Activated naive CD4-positive, alpha-beta T cell treated with Interleukin-2 at 50 U/mL for 16 hours (primary cell): ENCODE data around the gene PMIS2.
A peak's percentile ranks its signal among the peaks of the same experiment; 100 is the strongest.
"Not testable (repeated sequence)": the region's sequence is repeated elsewhere in the genome, so short reads cannot be mapped to it uniquely, and the experiment has no call there.

ENCODE experiments used
- DNase-seq: peaks from one replicate; pipeline ENCODE4 v3.0.0-alpha.2; 2020

Gene PMIS2

DNA sequence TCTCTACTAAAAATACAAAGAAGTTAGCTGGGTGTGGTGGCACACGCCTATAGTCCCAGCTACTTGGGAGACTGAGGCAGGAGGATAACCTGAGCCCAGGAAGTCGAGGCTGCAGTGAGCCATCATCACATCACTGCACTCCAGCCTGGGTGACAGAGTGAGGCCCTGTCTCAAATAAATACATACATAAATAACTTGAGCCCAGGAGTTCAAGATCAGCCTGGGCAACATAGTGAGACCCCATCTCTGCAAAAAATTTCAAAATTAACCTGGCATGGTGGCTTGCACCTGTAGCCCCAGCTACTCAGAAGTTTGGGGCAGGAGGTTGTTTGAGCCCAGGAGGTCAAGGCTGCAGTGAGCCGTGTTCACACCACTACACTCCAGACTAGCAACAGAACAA lies 9.1 kb downstream of the PMIS2 start:
- not testable (repeated sequence) for DNase-seq

DNA sequence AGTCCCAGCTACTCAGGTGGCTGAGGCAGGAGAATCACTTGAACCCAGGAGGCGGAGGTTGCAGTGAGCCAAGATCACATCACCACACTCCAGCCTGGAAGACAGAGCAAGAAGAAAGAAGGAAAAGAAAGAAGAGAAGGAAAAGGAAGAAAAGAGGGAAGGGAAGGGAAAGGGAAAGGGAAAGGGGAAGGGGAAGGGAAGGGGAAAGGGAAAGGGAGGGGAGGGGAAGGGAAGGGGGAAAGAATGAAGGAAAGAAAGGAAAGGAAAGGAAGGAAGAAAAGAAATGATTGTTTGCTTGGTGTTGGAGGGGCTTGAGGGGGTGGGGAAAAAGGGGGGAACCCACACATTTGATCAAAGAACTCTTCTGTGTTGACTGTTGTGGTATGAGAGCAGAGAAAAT lies 10.0 kb downstream of the PMIS2 start:
- no peak for DNase-seq

DNA sequence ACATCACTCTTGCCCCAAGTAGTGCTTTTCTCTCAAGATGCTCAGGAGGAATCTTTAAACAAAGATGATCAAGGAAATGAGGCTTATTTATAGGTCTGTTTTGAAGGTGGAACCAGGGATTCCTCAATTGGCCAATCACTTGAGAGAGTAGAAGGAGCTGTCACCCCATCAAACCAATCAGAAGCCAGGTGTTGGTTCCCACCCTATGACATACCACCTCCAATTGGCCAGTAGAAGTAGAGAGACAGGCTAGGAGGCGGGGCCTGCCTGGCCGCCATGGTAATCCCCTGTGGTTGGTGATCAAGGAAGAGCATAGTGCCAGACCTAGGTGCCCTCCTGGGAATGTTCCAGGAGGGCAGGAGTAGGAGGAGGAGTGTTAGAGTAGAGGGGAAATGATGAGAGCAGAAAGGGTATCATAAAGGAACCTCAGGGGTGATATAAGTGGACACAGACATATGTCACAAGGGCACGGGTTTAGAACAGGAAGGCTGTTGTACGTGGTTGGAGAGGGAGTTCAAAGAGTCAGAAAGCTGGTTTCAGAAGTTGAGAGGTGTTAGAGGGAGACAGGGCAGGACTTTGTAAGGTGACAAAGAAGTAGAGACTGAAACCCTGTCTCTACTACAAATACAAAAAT lies 10.5 kb downstream of the PMIS2 start:
- no peak for DNase-seq

DNA sequence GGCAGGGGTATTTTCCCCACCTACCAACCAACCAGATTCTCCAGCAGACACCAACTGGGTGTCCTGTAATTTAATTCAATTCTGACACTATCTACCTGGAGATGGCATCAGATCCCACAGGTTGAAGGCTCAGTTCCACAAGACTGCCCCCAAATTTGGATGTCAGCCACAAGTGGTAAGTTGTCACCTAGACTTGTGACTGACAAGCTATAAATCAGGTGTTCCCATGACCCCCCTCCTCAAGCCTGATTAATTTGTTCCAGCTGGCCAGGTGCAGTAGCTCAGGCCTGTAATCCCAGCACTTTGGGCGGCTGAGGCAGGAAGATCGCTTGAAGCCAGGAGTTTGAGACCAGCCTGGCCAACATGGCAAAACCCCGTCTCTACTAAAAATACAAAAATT lies 16.0 kb downstream of the PMIS2 start:
- no peak for DNase-seq

DNA sequence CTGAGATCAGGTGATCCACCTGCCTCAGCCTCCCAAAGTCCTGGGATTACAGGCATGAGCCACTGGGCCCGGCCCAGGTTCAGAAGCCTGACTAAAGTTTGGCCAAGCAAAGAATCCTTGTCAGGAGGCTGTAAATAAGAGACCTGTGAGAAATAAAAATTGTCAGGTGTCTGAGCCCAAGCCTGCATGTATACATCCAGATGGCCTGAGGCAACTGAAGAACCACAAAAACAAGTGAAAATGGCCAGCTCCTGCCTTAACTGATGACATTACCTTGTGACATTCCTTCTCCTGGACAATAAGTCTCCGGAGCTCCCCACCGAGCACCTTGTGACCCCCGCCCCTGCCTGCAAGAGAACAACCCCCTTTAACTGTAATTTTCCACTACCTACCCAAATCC lies 18.5 kb downstream of the PMIS2 start:
- not testable (repeated sequence) for DNase-seq

DNA sequence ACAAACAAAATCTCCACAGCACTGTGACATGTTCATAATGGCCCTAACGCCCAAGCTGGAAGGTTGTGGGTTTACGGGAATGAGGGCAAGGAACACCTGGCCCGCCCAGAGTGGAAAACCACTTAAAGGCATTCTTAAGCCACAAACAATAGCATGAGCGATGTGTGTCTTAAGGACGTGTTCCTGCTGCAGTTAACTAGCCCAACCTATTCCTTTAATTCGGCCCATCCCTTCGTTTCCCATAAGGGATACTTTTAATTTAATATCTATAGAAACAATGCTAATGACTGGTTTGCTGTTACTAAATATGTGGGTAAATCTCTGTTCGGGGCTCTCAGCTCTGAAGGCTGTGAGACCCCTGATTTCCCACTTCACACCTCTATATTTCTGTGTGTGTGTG lies 21.2 kb downstream of the PMIS2 start:
- not testable (repeated sequence) for DNase-seq

DNA sequence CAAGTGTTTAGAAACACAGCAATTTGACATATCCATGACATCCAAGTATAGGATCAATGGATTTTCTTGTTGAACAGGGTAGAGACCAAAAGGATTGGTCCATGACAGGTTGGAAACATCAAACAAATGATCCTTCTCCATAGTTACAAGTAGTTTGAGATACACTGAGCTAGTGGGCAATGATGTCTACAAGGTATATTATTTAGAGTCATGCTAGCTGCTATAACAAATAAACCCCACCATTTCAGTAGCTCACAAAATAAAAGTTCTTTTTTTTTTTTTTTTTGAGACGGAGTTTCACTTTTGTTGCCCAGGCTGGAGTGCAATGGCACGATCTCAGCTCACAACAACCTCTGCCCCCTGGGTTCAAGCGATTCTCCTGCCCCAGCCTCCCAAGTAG lies 21.7 kb downstream of the PMIS2 start:
- DNase-seq: no peak

DNA sequence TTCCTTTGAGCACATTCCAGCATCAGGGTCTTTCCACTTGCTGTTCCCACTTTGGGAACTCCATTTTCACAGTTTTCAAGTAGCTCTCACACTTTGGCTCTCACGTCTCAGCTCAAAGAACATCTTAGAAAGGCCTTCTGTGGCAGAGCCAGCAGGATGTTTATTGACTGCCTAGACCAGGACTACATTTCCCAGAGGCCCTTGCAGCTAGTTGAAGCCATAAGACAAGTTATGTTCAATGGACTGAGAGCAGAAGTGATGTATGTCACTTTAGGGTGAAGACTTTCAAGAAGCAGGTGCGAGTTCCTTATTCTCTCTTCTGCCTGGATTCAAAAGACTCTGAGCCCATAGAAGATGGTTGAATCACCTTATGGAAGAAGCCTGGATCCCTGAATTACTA lies 22.3 kb downstream of the PMIS2 start:
- DNase-seq: no peak

DNA sequence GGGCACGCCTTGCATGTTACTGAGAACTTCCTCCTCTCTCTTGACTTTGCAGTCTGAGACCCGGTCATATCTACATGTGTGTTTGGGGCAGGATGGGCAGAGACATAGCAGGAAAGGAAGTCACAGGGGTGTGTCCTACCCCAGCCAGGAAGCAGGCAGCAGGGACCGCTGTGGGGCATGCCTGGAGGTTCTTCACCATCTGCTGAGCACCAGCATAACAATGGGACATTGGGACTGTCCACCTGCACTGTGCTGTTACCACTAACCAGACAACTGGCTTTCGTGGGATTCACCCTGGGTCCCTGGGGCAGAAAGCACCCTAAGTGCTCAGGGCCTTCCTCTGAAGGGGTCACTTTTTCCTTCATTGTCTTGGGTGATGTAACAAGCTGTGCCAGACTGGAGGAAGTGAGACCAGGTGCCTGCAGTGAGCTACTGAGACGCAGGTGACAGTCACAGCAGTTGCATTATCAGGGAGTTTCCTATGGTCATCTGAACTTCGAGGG lies 23.9 kb downstream of the PMIS2 start:
- peak; percentile 11 for DNase-seq

DNA sequence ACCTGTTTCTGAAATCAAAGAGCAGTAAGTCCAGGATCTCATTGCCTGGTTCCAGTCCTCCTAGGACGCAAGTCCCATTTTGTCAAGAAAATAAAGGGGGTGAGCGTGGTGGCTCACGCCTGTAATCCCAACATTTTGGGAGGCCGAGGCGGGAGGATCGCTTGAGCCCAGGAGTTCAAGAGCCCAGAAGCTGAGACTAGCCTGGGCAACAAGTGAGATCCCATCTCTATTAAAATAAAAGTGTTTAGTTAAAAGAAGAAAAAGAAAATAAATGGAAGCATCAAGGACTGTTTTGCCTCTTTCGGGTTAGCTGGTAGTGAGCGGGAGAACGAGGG lies 26.2 kb downstream of the PMIS2 start:
- DNase-seq: no peak

DNA sequence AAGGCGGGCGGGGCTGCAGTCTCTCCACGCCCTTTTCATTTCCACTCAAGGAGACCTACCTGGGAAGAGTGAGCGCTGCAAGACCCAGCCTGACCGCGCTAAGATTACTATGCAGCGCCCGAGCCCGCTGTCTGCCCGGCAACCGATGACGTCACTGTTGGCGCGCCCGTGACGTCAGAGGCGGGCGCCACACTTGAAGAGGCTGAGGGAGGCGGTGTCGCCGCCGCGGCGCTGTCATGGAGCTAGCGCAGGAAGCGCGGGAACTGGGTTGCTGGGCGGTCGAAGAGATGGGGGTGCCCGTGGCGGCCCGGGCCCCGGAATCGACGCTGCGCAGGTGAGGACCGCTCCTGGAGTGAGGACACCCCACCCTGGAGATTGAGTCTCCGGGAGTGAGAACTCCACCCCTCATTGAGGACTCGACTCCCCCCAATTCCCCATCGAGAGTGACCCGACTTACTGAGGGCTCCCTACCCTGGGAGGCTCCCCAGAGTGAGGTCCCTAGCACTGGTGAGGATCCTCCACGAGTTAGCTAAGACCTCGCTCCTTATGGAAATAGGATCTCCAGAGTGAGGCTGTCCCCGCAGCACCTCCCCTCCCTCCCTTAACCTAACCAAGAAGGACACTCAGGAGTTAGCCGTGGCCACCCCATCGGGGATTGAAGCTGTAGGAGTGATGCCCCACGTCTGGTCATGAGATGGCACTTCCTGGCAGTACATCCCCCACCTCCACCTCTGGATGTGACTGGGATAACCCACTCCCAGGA lies 26.8 kb downstream of the PMIS2 start, which contains the start of gene HAUS5:
Gene HAUS5, plus strand, starts transcription at position 177 of the 763 bp plus-strand sequence. Its CDS starts 60 bp downstream, at position 237.
- DNase-seq: peak; percentile 96

DNA sequence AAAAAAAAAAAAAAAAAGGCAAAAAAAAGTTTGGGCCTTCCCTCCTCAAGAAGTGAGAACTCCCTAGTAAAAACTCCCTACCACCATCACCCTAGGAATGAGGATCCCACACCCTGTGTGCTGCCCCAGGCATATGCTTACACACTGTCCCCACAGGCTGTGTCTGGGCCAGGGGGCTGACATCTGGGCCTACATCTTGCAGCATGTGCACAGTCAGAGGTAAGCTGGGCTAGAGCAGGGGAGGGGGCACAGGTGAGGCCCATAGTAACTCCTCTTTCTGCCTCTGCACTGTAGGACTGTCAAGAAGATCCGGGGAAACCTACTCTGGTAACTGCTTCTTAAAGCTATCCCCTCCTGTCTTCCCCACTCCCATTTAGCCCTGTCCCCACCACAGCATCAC lies 27.6 kb downstream of the PMIS2 start:
- DNase-seq: no peak

DNA sequence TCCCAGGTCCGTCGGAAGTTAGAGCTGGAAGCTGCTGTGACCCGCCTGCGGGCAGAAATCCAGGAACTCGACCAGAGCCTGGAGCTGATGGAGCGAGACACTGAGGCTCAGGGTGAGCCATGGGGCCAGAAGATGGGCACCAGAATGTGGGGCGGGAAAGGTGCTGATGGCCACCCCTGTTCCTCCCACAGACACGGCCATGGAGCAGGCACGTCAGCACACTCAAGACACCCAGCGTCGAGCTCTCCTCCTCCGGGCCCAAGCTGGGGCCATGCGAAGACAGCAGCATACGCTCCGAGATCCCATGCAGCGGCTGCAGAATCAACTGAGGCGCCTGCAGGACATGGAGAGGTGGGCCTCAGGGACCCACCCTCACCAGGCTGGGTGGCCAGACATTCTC lies 29.1 kb downstream of the PMIS2 start:
- DNase-seq: no peak

DNA sequence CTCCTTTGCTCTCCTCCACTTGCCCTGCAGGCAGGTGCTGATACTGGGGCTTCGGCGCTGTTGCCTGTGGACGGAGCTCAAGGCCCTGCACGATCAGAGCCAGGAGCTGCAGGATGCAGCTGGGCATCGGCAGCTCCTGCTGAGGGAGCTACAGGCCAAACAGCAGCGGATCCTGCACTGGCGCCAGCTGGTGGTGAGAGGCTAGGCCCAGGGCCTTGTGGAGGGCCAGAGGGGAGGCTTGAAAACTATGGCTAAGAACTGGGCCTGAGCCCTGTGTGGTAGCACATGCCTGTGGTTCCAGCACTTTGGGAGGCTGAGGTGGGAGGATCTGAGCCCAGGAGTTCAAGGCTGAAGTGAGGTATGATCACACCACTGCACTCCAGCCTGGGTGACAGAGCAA lies 32.9 kb downstream of the PMIS2 start:
- DNase-seq: no peak

DNA sequence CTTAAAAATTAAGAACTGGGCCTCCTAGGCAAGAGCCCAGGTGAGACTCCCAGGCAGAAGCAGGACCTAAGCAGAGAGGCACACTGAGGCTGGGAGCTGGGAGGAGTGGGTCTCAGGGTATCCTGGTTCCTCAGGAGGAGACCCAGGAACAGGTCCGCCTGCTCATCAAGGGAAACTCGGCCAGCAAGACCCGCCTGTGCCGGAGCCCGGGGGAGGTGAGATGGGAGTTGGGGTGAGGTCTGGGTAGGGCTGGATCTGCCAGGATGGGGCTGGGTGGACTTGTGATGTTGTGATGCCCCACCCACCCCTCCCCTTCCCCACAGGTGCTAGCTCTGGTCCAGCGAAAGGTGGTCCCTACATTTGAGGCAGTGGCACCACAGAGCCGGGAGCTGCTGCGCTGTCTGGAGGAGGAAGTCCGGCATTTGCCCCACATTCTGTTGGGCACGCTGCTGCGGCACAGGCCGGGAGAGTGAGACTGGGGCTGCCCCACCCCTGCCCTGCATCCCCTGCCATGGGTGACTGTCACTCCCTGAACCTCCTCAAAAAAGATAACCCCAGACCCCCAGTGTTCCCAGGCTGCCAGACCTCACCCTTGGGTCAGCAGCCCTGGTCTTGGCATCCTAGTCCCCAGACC lies 33.4 kb downstream of the PMIS2 start:
- no peak for DNase-seq

DNA sequence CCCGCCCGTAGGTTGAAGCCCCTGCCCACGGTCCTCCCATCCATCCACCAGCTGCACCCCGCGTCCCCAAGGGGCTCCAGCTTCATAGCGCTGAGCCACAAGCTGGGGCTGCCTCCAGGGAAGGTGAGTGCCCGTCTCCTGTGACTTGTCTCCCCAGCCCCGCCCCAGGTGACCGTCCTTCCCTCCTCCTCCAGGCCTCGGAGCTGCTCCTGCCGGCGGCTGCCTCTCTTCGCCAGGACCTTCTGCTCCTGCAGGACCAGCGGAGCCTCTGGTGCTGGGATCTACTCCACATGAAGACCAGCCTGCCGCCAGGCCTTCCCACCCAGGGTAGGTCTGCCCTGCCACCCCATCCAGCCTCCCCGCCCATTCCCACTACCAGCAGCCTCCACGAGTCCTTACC lies 34.0 kb downstream of the PMIS2 start:
- no peak for DNase-seq

DNA sequence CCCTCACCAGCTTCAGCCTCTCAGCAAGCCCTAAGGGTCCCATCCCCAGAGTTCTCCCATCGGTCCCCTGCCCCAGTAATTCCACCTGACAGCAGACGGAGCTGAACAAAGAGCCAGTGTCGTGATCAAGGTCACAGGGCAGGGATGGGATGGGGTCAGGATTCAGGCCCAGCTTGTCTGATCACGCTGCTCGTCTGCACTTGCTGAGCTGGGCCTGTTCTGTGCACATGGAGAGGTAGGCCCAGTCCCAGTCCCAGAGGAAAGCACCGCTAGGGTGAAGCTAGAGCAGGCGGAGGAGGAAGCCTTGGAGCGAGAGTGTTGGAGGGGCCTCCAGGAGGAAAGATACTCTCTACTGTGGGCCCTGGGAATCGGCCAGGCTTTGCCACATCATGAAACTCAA lies 35.7 kb downstream of the PMIS2 start:
- DNase-seq: no peak

DNA sequence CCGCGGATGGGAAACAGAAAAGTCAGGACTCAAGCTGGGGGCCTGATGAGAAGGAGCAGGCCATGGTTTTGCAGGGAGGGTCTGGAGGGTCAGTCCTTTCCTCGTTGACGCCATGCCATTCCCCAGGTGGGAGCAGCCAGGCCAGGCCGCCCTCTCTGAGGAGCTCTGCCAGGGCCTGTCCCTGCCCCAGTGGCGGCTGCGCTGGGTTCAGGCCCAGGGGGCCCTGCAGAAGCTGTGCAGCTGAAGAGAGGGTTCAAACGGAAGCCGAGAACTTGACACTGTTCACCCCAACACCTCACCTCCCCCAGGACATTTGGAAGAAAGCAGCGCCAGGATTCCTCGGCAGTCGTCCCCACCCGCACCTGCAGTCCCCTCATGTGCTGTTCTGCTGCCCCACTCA lies 36.8 kb downstream of the PMIS2 start:
- DNase-seq: no peak

DNA sequence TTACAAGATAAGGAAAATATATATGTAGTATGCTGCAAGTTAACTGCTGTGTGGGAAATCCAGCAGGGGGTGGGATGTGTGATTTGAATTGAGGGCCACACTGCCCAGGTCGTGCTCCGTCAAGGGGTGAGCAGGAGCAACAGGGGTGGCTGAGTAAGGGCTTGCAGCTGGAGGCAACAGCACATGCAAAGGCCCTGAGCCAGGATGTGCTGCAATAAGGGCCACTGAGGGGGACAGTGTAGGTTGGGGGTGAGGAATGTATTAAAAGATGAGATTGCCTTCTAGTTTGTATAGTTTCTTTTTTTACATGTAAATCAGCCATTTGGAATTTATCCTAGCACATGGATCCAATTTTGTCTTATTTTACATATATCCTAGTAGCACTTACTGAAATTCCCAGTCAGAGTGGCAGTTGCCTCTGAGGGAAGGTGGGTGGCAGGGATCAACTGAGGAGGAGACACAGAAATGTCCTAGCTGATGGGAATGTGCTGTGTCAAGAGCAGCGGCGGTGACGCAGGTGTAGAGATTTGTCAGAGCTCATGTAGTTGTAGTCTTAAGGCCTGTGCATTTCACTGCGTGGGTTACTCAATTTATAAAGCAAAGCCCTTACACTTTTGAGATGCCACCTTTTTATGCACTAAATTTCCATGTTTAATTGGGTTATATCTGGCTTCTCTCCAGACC lies 37.5 kb downstream of the PMIS2 start:
- no peak for DNase-seq

DNA sequence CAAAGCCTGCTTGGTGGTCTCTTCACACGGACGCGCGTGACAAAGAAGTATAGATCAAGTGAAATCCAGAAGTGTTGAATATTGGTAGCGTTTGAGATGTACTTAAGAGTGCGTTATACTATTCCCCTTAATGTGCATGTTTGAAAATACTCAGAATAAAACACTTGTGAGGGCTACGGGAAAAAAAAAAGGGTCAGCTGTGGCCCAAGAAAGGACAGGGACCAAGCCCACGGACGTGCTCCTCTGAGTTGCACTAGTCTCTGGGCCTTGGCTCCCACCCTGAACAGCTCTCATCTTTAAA lies 42.2 kb downstream of the PMIS2 start:
- DNase-seq: no peak

DNA sequence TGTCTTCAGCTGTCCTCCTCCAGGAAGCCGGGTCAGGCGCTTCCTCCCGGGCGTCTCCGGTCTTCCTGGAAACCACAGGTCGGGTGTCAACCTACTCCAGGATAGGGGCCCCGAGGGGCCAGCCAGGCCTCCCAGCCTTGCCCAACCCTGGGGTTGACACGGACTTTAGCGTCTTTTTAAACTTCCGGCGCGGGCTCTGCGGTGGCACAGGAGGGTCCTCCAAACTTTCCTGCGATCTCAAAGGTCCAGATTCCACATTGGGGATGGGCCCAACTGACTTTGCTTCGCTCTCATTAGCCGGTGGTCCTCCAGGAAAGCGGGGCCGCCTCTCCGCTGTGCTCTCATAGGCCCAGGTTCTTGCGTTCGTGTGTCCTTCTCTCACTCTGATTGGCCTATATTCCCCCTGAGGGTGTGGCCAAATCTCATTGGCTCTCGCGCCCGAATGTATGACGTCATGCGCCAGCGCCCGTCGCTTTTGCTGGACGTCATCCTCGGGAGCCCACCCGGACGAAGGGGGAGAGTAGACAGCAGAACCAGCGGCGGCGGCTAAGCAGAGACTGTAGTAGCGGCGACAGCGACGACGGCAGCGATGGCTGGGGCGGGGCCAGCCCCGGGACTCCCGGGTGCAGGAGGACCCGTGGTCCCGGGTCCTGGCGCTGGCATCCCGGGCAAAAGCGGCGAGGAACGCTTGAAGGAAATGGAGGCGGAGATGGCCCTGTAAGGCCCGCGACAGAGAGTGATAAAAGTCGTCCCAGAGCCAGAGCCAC lies 42.8 kb downstream of the PMIS2 start, which contains the start of gene RBM42:
Gene RBM42, plus strand, starts transcription at position 472 of the 767 bp plus-strand sequence. Its CDS starts 118 bp downstream, at position 590.
- DNase-seq: peak; percentile 97

DNA sequence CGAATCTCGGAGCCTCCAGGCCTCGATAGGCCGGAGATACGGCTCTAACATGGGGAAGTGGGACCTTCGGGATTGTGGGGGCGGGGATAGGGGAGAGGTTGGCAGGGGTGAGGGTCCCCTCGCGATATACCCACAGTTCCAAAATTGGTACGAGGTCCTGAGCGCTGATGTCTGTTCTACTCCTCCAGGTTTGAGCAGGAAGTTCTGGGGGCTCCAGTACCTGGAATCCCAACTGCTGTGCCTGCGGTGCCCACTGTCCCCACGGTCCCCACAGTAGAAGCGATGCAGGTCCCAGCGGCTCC lies 43.3 kb downstream of the PMIS2 start:
- DNase-seq: no peak
